ENCODE data around the gene PPP1R9A.

DNA sequence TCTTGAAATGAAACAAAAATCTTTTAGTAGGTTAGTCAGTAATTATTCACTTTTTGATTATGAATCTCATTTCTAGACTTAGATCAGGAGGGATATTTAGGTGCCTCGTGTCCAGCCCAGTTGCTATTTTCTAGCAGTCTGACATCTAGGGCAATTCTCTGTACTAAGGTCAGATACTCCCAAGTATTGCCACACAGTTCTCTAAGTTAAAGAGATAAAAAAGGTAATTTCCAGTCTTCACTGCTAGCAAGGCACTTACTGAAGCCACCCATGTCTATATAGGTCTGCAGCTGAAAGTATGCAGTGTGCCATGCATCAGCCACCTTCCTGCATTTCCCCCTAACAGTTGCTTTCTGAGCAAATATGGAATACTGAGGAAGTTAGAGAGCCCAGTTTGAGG, 333.5 kb downstream of the PPP1R9A start:
- TF ChIP-seq, protein P1, sequence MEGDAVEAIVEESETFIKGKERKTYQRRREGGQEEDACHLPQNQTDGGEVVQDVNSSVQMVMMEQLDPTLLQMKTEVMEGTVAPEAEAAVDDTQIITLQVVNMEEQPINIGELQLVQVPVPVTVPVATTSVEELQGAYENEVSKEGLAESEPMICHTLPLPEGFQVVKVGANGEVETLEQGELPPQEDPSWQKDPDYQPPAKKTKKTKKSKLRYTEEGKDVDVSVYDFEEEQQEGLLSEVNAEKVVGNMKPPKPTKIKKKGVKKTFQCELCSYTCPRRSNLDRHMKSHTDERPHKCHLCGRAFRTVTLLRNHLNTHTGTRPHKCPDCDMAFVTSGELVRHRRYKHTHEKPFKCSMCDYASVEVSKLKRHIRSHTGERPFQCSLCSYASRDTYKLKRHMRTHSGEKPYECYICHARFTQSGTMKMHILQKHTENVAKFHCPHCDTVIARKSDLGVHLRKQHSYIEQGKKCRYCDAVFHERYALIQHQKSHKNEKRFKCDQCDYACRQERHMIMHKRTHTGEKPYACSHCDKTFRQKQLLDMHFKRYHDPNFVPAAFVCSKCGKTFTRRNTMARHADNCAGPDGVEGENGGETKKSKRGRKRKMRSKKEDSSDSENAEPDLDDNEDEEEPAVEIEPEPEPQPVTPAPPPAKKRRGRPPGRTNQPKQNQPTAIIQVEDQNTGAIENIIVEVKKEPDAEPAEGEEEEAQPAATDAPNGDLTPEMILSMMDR (IDR thresholded peaks at IDR 0.05; ENCODE audit: insufficient read depth, low read length, poor library complexity, severe bottlenecking) = no peak
- no peak for TF ChIP-seq EZH2phosphoT487 (conservative IDR thresholded peaks at IDR 0.05; ENCODE audit: low read length)

All from SU-DHL-6 (cell line).